Activated T-cell treated with anti-CD3 and anti-CD28 coated beads, Interleukin-2, amount 50 U/mL, for 72 hours (primary cell): ENCODE data around the gene CYB5R3. TPM values are rescaled to one million over a fixed set of nuclear protein-coding genes. Genes with fewer than 3 reads are reported as not detected.
"Not testable (repeated sequence)": the region's sequence is repeated elsewhere in the genome, so short reads cannot be mapped to it uniquely, and the experiment has no call there.

Experiments
- ATAC-seq, 2 donors: fragments of 150-1000 bp; cut with Tn5 transposase; replicated peaks in 1 of 2; 2 replicates each; pipeline ENCODE4 v1.10.0; 2021; ENCODE audit warnings: moderate library complexity in 2 of 2, mild to moderate bottlenecking in 1 of 2
- DNase-seq, 2 donors: peaks; one replicate each; pipeline ENCODE4 v3.0.0; 2021 to 2022; ENCODE audit warnings: mixed read lengths in 1 of 2
- H3K27ac Mint-ChIP-seq: one replicate; pipeline ENCODE4 v1.8.0; 2022; ENCODE audit warnings: mild to moderate bottlenecking, moderate library complexity, mixed read lengths
- H3K27me3 Mint-ChIP-seq: one replicate; pipeline ENCODE4 v1.8.0; 2022; ENCODE audit warnings: low read depth, mixed read lengths
- H3K36me3 Mint-ChIP-seq, 2 donors: one replicate each; pipeline ENCODE4 v1.8.0; 2022; ENCODE audit warnings: mixed read lengths in 2 of 2, mild to moderate bottlenecking in 1 of 2; ENCODE audit not compliant: insufficient read depth in 2 of 2
- H3K4me1 Mint-ChIP-seq: one replicate; pipeline ENCODE4 v1.8.0; 2022; ENCODE audit warnings: low read depth, mixed read lengths
- H3K4me3 Mint-ChIP-seq, 2 donors: one replicate each; pipeline ENCODE4 v1.8.0; 2022; ENCODE audit warnings: mild to moderate bottlenecking in 2 of 2, mixed read lengths in 2 of 2, moderate library complexity in 2 of 2
- H3K9me3 Mint-ChIP-seq, 2 donors: one replicate each; pipeline ENCODE4 v1.8.0; 2022; ENCODE audit warnings: mixed read lengths in 2 of 2
- total RNA-seq, 2 donors: library from RNA; stranded (reverse); gene quantifications; one replicate each; pipeline ENCODE4 v1.2.3, GENCODE V29; 2022

CYB5R3 gene
- total RNA-seq, 2 donors from 2014 or later, result 60.7 to 67.1 TPM

DNA sequence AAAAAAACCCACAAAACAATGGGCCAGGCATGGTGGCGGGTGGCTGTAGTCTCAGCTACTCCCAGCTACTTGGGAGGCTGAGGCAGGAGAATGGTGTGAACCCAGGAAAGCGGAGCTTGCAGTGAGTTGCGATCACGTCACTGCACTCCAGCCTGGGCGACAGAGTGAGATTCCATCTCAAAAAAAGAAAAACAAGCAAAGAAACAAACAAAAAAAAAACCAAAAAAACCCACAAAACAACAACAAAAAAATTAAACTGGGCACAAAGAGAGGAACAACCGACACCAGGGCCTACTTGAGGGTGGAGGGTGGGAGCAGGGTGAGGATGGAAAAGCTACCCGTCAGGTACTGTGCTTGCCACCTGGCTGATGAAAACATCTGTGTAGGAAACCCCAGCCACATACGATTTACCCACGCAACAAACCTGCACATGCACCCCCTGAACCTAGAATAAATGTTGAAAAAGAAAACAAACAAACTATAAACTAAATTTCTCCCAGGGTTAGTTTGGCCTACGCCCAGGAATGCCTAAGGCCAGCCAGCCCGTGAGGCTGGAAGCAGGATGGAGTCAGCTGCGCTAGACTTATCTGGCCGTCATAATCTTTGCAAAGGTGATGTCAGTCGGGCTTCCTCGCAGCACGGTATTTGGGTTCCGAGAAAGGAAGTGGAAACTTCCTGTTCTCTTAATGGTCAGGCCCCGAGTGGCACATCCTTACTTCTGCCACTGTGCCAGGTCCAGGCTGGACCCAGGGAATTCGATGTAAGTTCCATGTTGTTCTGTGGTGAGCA is 21.9 kb upstream of the CYB5R3 start:
- H3K9me3 Mint-ChIP-seq, result no peaks in the 10 kb centered on the region
- no peak overlapping the region for H3K4me3 Mint-ChIP-seq
- H3K27me3 Mint-ChIP-seq, result no peaks in the 10 kb centered on the region
- H3K27ac Mint-ChIP-seq, result peak overlapping the region; percentile 57
- DNase-seq (no peak), ATAC-seq (peak in 1 of 2 donors; percentile 45)
- no peaks in the 10 kb centered on the region for H3K36me3 Mint-ChIP-seq
- peaks cover 17% of the 10 kb centered on the region for H3K4me1 Mint-ChIP-seq

DNA sequence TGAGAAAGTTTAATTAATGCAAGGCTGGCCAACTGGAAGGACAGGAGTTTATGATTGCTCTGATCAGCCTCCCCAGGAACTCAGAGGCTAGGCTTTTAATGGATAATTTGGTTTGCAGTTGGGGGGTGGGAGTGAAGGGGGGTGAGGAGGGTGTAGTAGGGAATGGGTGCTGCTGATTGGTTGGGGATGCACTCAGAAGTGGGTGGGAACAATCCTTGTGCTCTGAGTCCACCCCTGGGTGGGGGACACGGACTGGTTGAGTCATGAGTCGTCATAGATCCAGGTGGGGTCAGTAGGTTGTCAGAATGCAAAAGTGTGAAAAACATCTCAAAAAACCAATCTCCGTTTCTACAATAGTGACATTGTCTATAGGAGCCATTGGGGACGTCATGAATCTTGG is 20.9 kb upstream of the CYB5R3 start:
- H3K27me3 Mint-ChIP-seq, result no peaks in the 10 kb centered on the region
- DNase-seq, result no peak
- H3K4me1 Mint-ChIP-seq, result peaks cover 16% of the 10 kb centered on the region
- H3K4me3 Mint-ChIP-seq, result no peak overlapping the region
- ATAC-seq, result no peak
- H3K27ac Mint-ChIP-seq, result no peak overlapping the region
- H3K36me3 Mint-ChIP-seq, result no peaks in the 10 kb centered on the region
- no peaks in the 10 kb centered on the region for H3K9me3 Mint-ChIP-seq

GRCh38 chr22:42666393-42666792 is 17.2 kb upstream of the CYB5R3 start:
- peaks cover 13% of the 10 kb centered on the region for H3K4me1 Mint-ChIP-seq
- H3K27ac Mint-ChIP-seq, H3K36me3 Mint-ChIP-seq, ATAC-seq, H3K9me3 Mint-ChIP-seq, H3K27me3 Mint-ChIP-seq, DNase-seq, H3K4me3 Mint-ChIP-seq: not testable (repeated sequence)

DNA sequence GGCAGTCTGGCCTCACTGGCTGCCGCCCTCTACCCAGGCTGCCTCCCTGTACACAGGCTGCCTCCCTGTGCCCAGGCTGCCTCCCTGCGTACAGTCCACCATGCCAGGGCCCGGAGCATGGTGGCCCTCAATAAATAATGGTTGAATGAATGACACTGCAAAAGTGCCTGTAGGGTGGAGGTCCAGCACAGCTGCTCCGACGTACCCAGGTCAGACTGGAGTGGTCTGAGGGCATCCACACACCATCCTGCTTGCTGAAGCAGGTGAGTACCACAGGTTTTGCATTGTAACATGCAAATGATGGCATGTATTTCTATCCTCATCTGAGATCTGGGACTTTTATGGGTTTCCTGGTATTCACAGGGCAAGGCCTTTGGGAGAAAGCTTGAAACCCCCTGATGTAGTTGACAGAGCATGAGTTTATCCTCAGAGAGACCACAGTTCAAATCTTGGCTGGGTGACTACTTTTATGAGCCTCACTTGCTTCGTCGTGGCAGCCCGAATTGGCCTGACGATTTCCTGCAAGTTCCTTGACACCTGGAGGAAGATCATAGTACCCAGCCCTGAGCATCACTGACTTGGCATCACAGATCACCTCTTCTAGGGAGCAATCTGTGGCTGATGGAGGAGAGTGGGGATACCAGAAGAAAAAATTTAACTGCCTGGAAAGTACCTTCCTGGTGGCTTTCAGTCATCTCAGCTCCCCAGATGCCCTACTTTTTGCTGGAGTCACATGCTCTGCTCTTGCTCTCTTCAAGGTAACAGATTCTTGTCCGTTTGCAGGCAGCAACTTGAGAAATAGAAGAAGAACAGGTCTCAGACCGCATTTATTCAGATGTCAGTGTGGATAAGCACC is 16.0 kb upstream of the CYB5R3 start:
- ATAC-seq, result no peak
- H3K9me3 Mint-ChIP-seq, result no peaks in the 10 kb centered on the region
- peaks cover 1% of the 10 kb centered on the region for H3K4me1 Mint-ChIP-seq
- H3K4me3 Mint-ChIP-seq, result no peak overlapping the region
- no peaks in the 10 kb centered on the region for H3K36me3 Mint-ChIP-seq
- H3K27ac Mint-ChIP-seq, result no peak overlapping the region
- DNase-seq, result no peak
- H3K27me3 Mint-ChIP-seq, result peaks cover 8% of the 10 kb centered on the region

- H3K4me3 Mint-ChIP-seq, result peak overlapping the region; percentile 78 to 84
- no peaks in the 10 kb centered on the region for H3K4me1 Mint-ChIP-seq
- peaks cover 8% of the 10 kb centered on the region for H3K27me3 Mint-ChIP-seq
- ATAC-seq (peak; percentile 89 to 90), DNase-seq (peak; percentile 87 to 88)
- no peaks in the 10 kb centered on the region for H3K36me3 Mint-ChIP-seq
- H3K9me3 Mint-ChIP-seq, result no peaks in the 10 kb centered on the region
- no peak overlapping the region for H3K27ac Mint-ChIP-seq
Observed at GRCh38 chr22:42661985-42662831, 13.0 kb upstream of the CYB5R3 start.

DNA sequence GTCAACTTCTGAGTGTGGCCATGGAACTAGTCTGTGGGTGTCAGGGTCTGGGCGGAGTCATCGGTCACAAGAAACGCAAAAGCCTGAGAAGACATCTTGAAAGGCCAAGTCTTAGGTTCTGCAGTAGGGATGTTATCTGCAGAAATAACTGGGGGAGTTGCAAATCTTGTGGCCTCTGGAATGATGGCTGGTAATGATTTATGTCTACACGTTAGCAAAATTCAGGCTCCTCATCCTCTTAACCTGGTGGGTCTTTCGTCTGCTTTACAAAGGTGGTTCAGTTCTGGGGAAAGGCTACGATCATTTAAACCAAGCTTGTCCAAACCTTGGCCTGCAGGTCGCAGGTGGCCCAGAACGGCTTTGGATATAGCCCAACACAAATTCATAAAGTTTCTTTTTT is 7.4 kb upstream of the CYB5R3 start:
- no peak for ATAC-seq
- DNase-seq, result no peak
- no peaks in the 10 kb centered on the region for H3K27me3 Mint-ChIP-seq
- no peaks in the 10 kb centered on the region for H3K4me1 Mint-ChIP-seq
- no peaks in the 10 kb centered on the region for H3K9me3 Mint-ChIP-seq
- no peaks in the 10 kb centered on the region for H3K36me3 Mint-ChIP-seq
- H3K27ac Mint-ChIP-seq, result no peak overlapping the region
- H3K4me3 Mint-ChIP-seq, result no peak overlapping the region

DNA sequence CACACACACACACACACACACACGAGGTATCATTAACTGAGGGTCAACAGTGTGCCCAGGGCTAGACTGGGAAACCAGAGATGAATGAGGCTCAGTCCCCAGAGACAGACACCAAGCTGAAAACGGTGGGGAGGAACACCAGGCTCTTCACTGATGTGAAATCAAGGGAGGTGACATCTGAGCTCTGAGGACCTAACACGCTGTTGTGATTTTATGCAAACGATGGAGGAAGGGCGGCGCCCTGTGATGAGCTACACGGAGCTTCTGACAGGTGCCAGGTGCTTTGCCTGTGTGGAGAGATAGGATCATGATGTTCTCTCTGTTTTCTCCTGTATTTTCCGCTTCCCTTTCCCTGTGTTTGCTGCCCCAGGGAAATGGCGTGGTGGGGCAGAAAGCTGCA is 6.5 kb upstream of the CYB5R3 start:
- DNase-seq (no peak), ATAC-seq (no peak)
- Mint-ChIP-seq H3K4me3 (no peak overlapping the region), H3K27ac (no peak overlapping the region), H3K27me3 (no peaks in the 10 kb centered on the region), H3K4me1 (no peaks in the 10 kb centered on the region), H3K9me3 (no peaks in the 10 kb centered on the region), H3K36me3 (no peaks in the 10 kb centered on the region)

GRCh38 chr22:42654436-42655073 is 5.4 kb upstream of the CYB5R3 start:
- no peaks in the 10 kb centered on the region for H3K4me1 Mint-ChIP-seq
- DNase-seq (no peak), ATAC-seq (no peak)
- no peaks in the 10 kb centered on the region for H3K27me3 Mint-ChIP-seq
- H3K9me3 Mint-ChIP-seq, result no peaks in the 10 kb centered on the region
- no peaks in the 10 kb centered on the region for H3K36me3 Mint-ChIP-seq
- no peak overlapping the region for H3K27ac Mint-ChIP-seq
- no peak overlapping the region for H3K4me3 Mint-ChIP-seq

DNA sequence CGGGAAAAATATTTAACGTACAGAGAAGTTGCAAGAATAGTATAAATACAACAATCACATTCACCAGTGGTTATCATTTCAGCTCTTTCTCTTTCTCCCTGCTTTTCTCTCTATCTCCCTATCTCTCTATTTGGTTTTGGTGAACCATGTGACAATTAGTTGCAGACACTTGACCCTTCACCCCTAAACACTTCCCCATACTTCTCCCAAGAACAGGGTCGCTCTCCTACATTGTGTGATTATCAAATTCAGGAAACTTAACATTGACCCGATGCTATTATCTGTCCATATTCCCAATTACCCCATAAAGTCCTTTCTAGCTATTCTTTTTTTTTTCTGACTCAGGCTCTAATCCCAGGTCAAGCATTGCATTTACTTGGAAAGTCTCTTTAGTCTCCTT is 4.8 kb upstream of the CYB5R3 start:
- H3K27ac Mint-ChIP-seq, result no peak overlapping the region
- no peak for DNase-seq
- no peaks in the 10 kb centered on the region for H3K27me3 Mint-ChIP-seq
- no peak overlapping the region for H3K4me3 Mint-ChIP-seq
- no peak for ATAC-seq
- H3K36me3 Mint-ChIP-seq, result no peaks in the 10 kb centered on the region
- no peaks in the 10 kb centered on the region for H3K9me3 Mint-ChIP-seq
- no peaks in the 10 kb centered on the region for H3K4me1 Mint-ChIP-seq

DNA sequence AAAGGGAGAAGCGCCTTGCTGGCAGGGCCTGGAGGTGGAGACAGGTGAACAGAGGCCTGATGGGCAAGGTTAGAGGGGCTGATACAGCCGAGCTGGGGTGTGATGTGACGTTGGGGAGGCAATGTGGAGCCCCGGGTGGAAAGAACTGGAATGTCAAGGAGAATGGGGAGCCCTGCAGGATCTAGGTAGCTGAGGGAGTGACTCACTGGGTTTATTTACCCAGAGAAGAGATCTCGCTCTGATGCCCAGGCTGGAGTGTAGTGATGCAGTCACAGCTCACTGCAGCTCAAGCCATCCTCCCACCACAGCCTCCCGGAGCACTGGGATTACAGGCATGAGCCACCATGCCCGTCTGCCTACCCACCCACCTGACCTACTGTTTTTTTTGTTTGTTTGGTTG is 1.9 kb upstream of the CYB5R3 start:
- H3K27me3 Mint-ChIP-seq, result no peaks in the 10 kb centered on the region
- H3K4me1 Mint-ChIP-seq, result peaks cover 18% of the 10 kb centered on the region
- H3K36me3 Mint-ChIP-seq, result peaks cover 1 to 2% of the 10 kb centered on the region in 2 donors
- DNase-seq, result no peak
- H3K4me3 Mint-ChIP-seq, result peak overlapping the region in 1 of 2 donors; percentile 20
- H3K9me3 Mint-ChIP-seq, result no peaks in the 10 kb centered on the region
- ATAC-seq, result no peak
- H3K27ac Mint-ChIP-seq, result no peak overlapping the region

GRCh38 chr22:42648368-42649245 is 585 bp downstream of the CYB5R3 start:
- H3K4me1 Mint-ChIP-seq, result peaks cover 25% of the 10 kb centered on the region
- no peaks in the 10 kb centered on the region for H3K9me3 Mint-ChIP-seq
- ATAC-seq (peak; percentile 78 to 79), DNase-seq (peak in 1 of 2 donors; percentile 33)
- H3K4me3 Mint-ChIP-seq, result peak overlapping the region; percentile 85 to 96
- H3K27ac Mint-ChIP-seq, result peak overlapping the region; percentile 64
- peaks cover 1 to 2% of the 10 kb centered on the region in 2 donors for H3K36me3 Mint-ChIP-seq
- H3K27me3 Mint-ChIP-seq, result no peaks in the 10 kb centered on the region

DNA sequence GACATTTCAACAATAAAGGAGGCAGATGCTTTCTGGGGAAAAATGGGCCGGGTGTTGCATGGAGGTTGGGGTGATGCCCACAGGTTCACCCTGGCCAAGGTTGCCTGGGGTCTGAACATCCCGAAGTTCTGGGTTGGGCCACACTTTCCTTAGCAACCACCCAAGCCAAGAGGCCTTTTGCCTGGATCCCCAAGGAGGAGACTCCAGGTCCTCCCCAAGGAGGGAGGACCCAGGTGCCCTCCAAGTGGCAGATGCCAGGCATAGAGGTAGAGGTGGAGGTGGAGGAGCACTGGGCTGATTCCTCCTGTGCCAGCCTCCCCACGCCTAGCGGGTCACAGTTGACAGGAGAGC is 1.2 kb downstream of the CYB5R3 start:
- Mint-ChIP-seq H3K4me1 (peaks cover 25% of the 10 kb centered on the region), H3K27ac (peak overlapping the region; percentile 58), H3K4me3 (peak overlapping the region; percentile 85 to 96), H3K9me3 (no peaks in the 10 kb centered on the region), H3K36me3 (peaks cover 1 to 2% of the 10 kb centered on the region in 2 donors), H3K27me3 (no peaks in the 10 kb centered on the region)
- no peak for DNase-seq
- ATAC-seq, result no peak
